Fibroblast of the aortic adventitia (primary cell): Measurements from ENCODE around the gene HLF. TPM values are rescaled to one million over a fixed set of nuclear protein-coding genes. Genes with fewer than 3 reads are reported as not detected.

ENCODE experiments used
- DNase-seq: peaks from one replicate; pipeline ENCODE4 v3.0.0-alpha.2; 2010; ENCODE audit warnings: low read depth
- H3K4me3 ChIP-seq: 2 replicates; pipeline ENCODE4 v1.5.1; 2011; ENCODE audit warnings: low read depth, mild to moderate bottlenecking, control low read depth, low read length, moderate library complexity
- CTCF ChIP-seq: IDR thresholded peaks from 2 replicates; pipeline ENCODE4 v1.5.1; 2011; ENCODE audit warnings: mild to moderate bottlenecking, low read length, control low read depth, inconsistent platforms; ENCODE audit not compliant: insufficient read depth
- total RNA-seq: library from RNA; depleted of rRNA; stranded (reverse); fragments of >200 nt; gene quantifications from 2 replicates; pipeline ENCODE4 v1.2.3, GENCODE V29; 2012; ENCODE audit warnings: low replicate concordance

HLF gene
- total RNA-seq, 1 donor: 4.4 TPM

GRCh38 chr17:55342800-55343585 is 78.2 kb downstream of the HLF start:
- TF ChIP-seq CTCF: no peak
- no peak for DNase-seq
- no peak overlapping the region for H3K4me3 ChIP-seq

- H3K4me3 ChIP-seq: no peak overlapping the region
These were observed 79.2 kb downstream of the HLF start for GRCh38 chr17:55343900-55344513.

GRCh38 chr17:55344514-55344997 is 79.8 kb downstream of the HLF start:
- no peak for DNase-seq
- TF ChIP-seq CTCF: no peak
- no peak overlapping the region for H3K4me3 ChIP-seq

More at GRCh38 chr17:55343900-55344513, 79.2 kb downstream of the HLF start:
- no peak for TF ChIP-seq CTCF
- no peak for DNase-seq

GRCh38 chr17:55345132-55345531 is 80.4 kb downstream of the HLF start:
- H3K4me3 ChIP-seq: no peak overlapping the region
- DNase-seq: no peak
- TF ChIP-seq CTCF: no peak

- H3K4me3 ChIP-seq: no peak overlapping the region
- DNase-seq: no peak
- TF ChIP-seq CTCF: no peak
These were observed 81.9 kb downstream of the HLF start for GRCh38 chr17:55346658-55347057.

GRCh38 chr17:55347341-55347740 is 82.6 kb downstream of the HLF start:
- no peak overlapping the region for H3K4me3 ChIP-seq
- DNase-seq: no peak
- no peak for TF ChIP-seq CTCF
